ENCODE results near the gene TRAF7.

GRCh38 chr16:2194852-2195321, 39.3 kb downstream of the TRAF7 start:
- TF ChIP-seq CTCF (IDR thresholded peaks at IDR 0.05) (peak in 2 of 3 experiments; percentile 13 to 37), POLR2AphosphoS5 (IDR thresholded peaks at IDR 0.05) (no peak), POLR2A (IDR thresholded peaks at IDR 0.05; ENCODE audit: low read depth) (no peak), EP300 (IDR thresholded peaks at IDR 0.05) (no peak)
